ENCODE measurements around the gene HOXC4.

GRCh38 chr12:54019091-54019811, 34.4 kb upstream of the HOXC4 start:
- no peak for TF ChIP-seq CTCF (IDR thresholded peaks at IDR 0.05 in 4 of 5, conservative IDR thresholded peaks at IDR 0.05 in 1 of 5)
- no peak for TF ChIP-seq POLR2A (IDR thresholded peaks at IDR 0.05)
